PC-3 (cell line): ENCODE data around the gene SLC32A1. TPM values are rescaled to one million over a fixed set of nuclear protein-coding genes. Genes with fewer than 3 reads are reported as not detected.
A peak's percentile ranks its signal among the peaks of the same experiment; 100 is the strongest.

Source experiments
- ATAC-seq: fragments of 200-7000 bp; cut with Tn5 transposase; 2 replicates; pipeline ENCODE4 v1.9.1; 2020; ENCODE audit warnings: mild to moderate bottlenecking, moderate library complexity
- BruUV-seq: library from RNA; stranded (reverse); fragments of 400-500 nt; replicated peaks from 2 replicates; lab custom pipeline; 2021; lab: Mats Ljungman, UMichigan
- CTCF ChIA-PET: fragments of 300-600 bp; sonication (Branson Sonifier 250); formaldehyde crosslinking; loops from one replicate; lab custom pipeline; 2022; ENCODE audit warnings: antibody characterized with exemption; lab: Charles Lee
- POLR2A ChIA-PET: fragments of 300-600 bp; sonication (Branson Sonifier 250); formaldehyde crosslinking; loops from one replicate; lab custom pipeline; 2022; ENCODE audit warnings: antibody characterized with exemption; ENCODE audit not compliant: unreplicated experiment; lab: Charles Lee
- DNase-seq: peaks from one replicate; pipeline ENCODE4 v3.0.0-alpha.2; 2015
- H2AFZ ChIP-seq: fragments of 300-600 bp; sonication (generic); 2 replicates; pipeline ENCODE4 v1.6.0; 2016; ENCODE audit warnings: antibody characterized with exemption, low read length
- H3F3A ChIP-seq: fragments of 300-600 bp; sonication (generic); one replicate; pipeline ENCODE4 v1.6.0; 2017; ENCODE audit warnings: antibody characterized with exemption, low read length, control low read depth, mild to moderate bottlenecking; ENCODE audit not compliant: unreplicated experiment
- H3K27ac ChIP-seq: fragments of 300-600 bp; sonication (generic); 2 replicates; pipeline ENCODE4 v1.5.1; 2016; ENCODE audit warnings: mild to moderate bottlenecking, low read length
- H3K27me3 ChIP-seq: fragments of 300-600 bp; sonication (generic); 2 replicates; pipeline ENCODE4 v1.6.1; 2016; ENCODE audit warnings: low read length, mixed read lengths
- H3K36me3 ChIP-seq: fragments of 300-600 bp; sonication (generic); 2 replicates; pipeline ENCODE4 v1.6.1; 2016; ENCODE audit warnings: low read depth, mixed run types, low read length, mixed read lengths
- H3K4me1 ChIP-seq: fragments of 300-600 bp; sonication (generic); 2 replicates; pipeline ENCODE4 v1.5.1; 2016; ENCODE audit warnings: low read length; ENCODE audit not compliant: insufficient read depth
- H3K4me2 ChIP-seq: fragments of 300-600 bp; sonication (generic); 2 replicates; pipeline ENCODE4 v1.6.0; 2016; ENCODE audit warnings: low read length
- H3K4me3 ChIP-seq: fragments of 300-600 bp; sonication (generic); 2 replicates; pipeline ENCODE4 v1.5.1; 2016; ENCODE audit warnings: mild to moderate bottlenecking, low read length, mixed read lengths
- H3K79me2 ChIP-seq: fragments of 300-600 bp; sonication (generic); 2 replicates; pipeline ENCODE4 v1.6.1; 2017; ENCODE audit warnings: low read length, mixed read lengths
- H3K9ac ChIP-seq: fragments of 300-600 bp; sonication (generic); 2 replicates; pipeline ENCODE4 v1.6.0; 2016; ENCODE audit warnings: mild to moderate bottlenecking, low read length
- H3K9me2 ChIP-seq: fragments of 300-600 bp; sonication (generic); replicated peaks from 2 replicates; pipeline ENCODE4 v1.6.1; 2016; ENCODE audit warnings: mixed run types, low read length, mixed read lengths
- H3K9me3 ChIP-seq: fragments of 300-600 bp; sonication (generic); 2 replicates; pipeline ENCODE4 v1.6.1; 2016; ENCODE audit warnings: low read length, mixed read lengths
- H4K20me1 ChIP-seq: fragments of 300-600 bp; sonication (generic); 2 replicates; pipeline ENCODE4 v1.6.1; 2016; ENCODE audit warnings: low read length, mixed read lengths
- CTCF ChIP-seq: fragments of 300-600 bp; sonication (generic); conservative IDR thresholded peaks from 2 replicates; pipeline ENCODE4 v1.5.1; 2017; ENCODE audit warnings: antibody characterized with exemption, low read depth, mild to moderate bottlenecking, low read length
- EZH2 ChIP-seq: fragments of 300-600 bp; sonication (generic); IDR thresholded peaks from one replicate; pipeline ENCODE4 v1.6.1; 2017; ENCODE audit warnings: antibody characterized with exemption, mild to moderate bottlenecking, low read length; ENCODE audit not compliant: unreplicated experiment
- EZH2phosphoT487 ChIP-seq: fragments of 300-600 bp; sonication (generic); IDR thresholded peaks from 2 replicates; pipeline ENCODE4 v1.6.1; 2018; ENCODE audit warnings: mild to moderate bottlenecking, antibody characterized with exemption, low read length, borderline replicate concordance
- intact Hi-C: fragments of 100-400 bp; cut with micrococcal nuclease; formaldehyde crosslinking; loops from 2 replicates; pipeline ENCODE4 v1.9.0; 2023
- total RNA-seq: library from RNA; depleted of rRNA; stranded (reverse); fragments of >200 nt; gene quantifications from 2 replicates; pipeline ENCODE4 v1.2.3, GENCODE V29; 2014

Gene SLC32A1
- total RNA-seq, 1 experiment from 2014 or later, result not detected

DNA sequence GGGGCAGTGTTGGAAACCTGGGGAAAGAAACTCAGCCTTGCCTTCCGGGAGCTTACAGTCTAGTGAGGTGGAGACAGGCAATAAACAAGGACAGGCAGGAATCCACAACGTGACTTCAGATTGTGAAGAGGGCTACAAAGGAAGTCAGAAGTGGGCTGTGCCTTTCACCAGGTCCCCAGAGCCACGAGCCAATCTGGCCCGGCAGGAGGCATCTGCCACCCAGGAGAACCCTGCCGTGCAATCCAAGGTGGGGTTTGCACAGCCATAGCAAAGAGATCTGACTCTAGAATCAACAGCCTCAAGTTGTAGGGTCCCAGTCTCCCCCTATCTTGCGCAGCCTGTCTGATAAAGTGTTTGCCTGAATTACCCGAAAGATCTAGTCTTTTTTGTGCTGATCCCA, 5.5 kb downstream of the SLC32A1 start:
- no peak overlapping the region for H3K4me2 ChIP-seq
- H3K79me2 ChIP-seq, result no peaks in the 10 kb centered on the region
- H3K27ac ChIP-seq, result no peak overlapping the region
- no peak for ATAC-seq
- no peaks in the 10 kb centered on the region for H3K36me3 ChIP-seq
- H3K4me1 ChIP-seq, result peaks cover 4% of the 10 kb centered on the region; the same call in 1 of the 2 replicates
- H4K20me1 ChIP-seq, result no peaks in the 10 kb centered on the region
- H3K9me3 ChIP-seq, result no peaks in the 10 kb centered on the region
- ChIA-PET CTCF (no interaction called here), POLR2A (no interaction called here)
- no peak overlapping the region for H3K9ac ChIP-seq
- H3K4me3 ChIP-seq, result no peak overlapping the region
- no TSS peak for BruUV-seq
- no peak for DNase-seq
- H3K9me2 ChIP-seq, result no peaks in the 10 kb centered on the region
- intact Hi-C loops, result loop anchor here (5.0 kb wide), 1 partner anchor 82 kb away; no protein-coding TSS in a partner anchor
- no peaks in the 10 kb centered on the region for H3F3A ChIP-seq
- no peak overlapping the region for H2AFZ ChIP-seq
- H3K27me3 ChIP-seq, result peaks cover 54% of the 10 kb centered on the region
- TF ChIP-seq CTCF, result no peak

DNA sequence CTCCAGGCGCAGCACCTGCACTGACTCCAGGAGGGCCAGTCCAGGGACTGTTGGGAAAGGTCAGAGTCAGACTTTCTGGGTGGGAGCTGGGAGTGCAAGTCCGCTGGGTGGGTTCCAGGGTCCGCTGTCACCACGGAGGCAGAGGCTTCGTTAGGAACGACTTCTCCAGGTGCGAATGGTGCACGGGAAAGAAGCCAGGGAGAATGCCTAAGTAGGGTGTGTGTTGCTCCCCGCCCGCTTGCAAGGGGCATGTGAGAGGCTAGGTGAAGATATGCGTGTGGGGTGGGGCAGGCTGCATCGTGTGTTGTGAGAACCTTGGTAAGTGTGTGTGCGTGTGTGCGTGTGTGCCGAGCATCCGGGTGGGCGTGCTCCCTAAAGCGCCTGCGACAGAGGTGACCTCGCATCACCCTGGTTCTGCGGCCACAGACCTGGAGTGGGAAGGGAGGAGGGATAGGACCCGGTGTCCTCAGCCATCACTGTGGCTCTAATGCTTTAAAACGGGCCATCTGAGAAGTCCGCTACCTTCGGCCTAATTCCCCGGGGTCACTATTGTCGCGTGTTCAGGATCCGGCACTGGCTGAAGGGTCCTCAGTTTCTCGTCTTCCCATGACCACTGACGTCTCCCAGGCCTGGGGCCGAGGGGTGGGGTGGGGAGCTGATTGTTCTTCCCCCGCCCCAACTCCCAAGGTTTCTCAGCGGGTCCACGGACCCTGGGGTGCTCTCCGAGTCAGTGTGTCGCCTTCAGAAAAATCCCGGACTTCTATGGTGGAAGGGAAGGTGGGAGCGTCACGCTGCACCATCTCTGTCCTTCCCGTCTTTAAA, 6.1 kb downstream of the SLC32A1 start:
- H2AFZ ChIP-seq, result no peak overlapping the region
- no peaks in the 10 kb centered on the region for H4K20me1 ChIP-seq
- no peaks in the 10 kb centered on the region for H3K79me2 ChIP-seq
- DNase-seq (no peak), ATAC-seq (no peak)
- ChIA-PET CTCF (no interaction called here), POLR2A (no interaction called here)
- H3K4me1 ChIP-seq, result peaks cover 4% of the 10 kb centered on the region; the same call in 1 of the 2 replicates
- TF ChIP-seq CTCF, result no peak
- TF ChIP-seq EZH2, result no peak
- TF ChIP-seq EZH2phosphoT487, result no peak
- intact Hi-C loops, result loop anchor here (5.0 kb wide), 1 partner anchor 83 kb away; no protein-coding TSS in a partner anchor
- no peak overlapping the region for H3K27ac ChIP-seq
- H3K4me3 ChIP-seq, result no peak overlapping the region
- no peak overlapping the region for H3K9ac ChIP-seq
- no peaks in the 10 kb centered on the region for H3F3A ChIP-seq
- no peaks in the 10 kb centered on the region for H3K36me3 ChIP-seq
- peak overlapping the region; percentile 78 for H3K4me2 ChIP-seq
- no peaks in the 10 kb centered on the region for H3K9me2 ChIP-seq
- H3K9me3 ChIP-seq, result no peaks in the 10 kb centered on the region
- H3K27me3 ChIP-seq, result peaks cover 54% of the 10 kb centered on the region
- BruUV-seq, result no TSS peak
